IMR-90 (cell line): ENCODE measurements around the gene BHLHE23.

ENCODE experiments used
- BHLHE40 ChIP-seq: fragments of 150-350 bp; IDR thresholded peaks from 2 replicates; pipeline ENCODE4 v1.6.1; 2016; ENCODE audit warnings: mild to moderate bottlenecking, low read depth, low read length
- CEBPB ChIP-seq: IDR thresholded peaks from 2 replicates; pipeline ENCODE4 v1.6.1; 2012; ENCODE audit warnings: low read depth, low read length, improper control_type of control experiment
- CHD1 ChIP-seq: IDR thresholded peaks from 2 replicates; pipeline ENCODE4 v1.6.1; 2012; ENCODE audit warnings: low read depth, low read length, improper control_type of control experiment
- MAFK ChIP-seq: IDR thresholded peaks from 2 replicates; pipeline ENCODE4 v1.6.1; 2012; ENCODE audit warnings: low read depth, low read length, improper control_type of control experiment
- MAZ ChIP-seq: IDR thresholded peaks from 2 replicates; pipeline ENCODE4 v1.6.1; 2012; ENCODE audit warnings: low read depth, mild to moderate bottlenecking, low read length, improper control_type of control experiment, moderate library complexity, borderline replicate concordance
- MXI1 ChIP-seq: IDR thresholded peaks from 2 replicates; pipeline ENCODE4 v1.6.1; 2012; ENCODE audit warnings: low read depth, mild to moderate bottlenecking, low read length, moderate library complexity, borderline replicate concordance
- POLR2A ChIP-seq: IDR thresholded peaks from 2 replicates; pipeline ENCODE4 v1.6.1; 2012; ENCODE audit warnings: mild to moderate bottlenecking, low read depth, low read length
- RAD21 ChIP-seq: IDR thresholded peaks from 2 replicates; pipeline ENCODE4 v1.6.1; 2012; ENCODE audit warnings: low read length, improper control_type of control experiment
- RCOR1 ChIP-seq: IDR thresholded peaks from 2 replicates; pipeline ENCODE4 v1.6.1; 2012; ENCODE audit warnings: mild to moderate bottlenecking, low read length, improper control_type of control experiment; ENCODE audit not compliant: insufficient replicate concordance
- RFX5 ChIP-seq: IDR thresholded peaks from 2 replicates; pipeline ENCODE4 v1.8.0; 2012; ENCODE audit warnings: low read depth, mild to moderate bottlenecking, low read length, moderate library complexity
- SMC3 ChIP-seq: fragments of 150-350 bp; IDR thresholded peaks from 2 replicates; pipeline ENCODE4 v1.6.1; 2016; ENCODE audit warnings: low read depth, mild to moderate bottlenecking, antibody characterized with exemption, low read length, moderate library complexity
- TF ChIP-seq, protein P1 (sequence below): conservative IDR thresholded peaks from 2 replicates; pipeline ENCODE4 v1.5.1; 2012; ENCODE audit warnings: mild to moderate bottlenecking, low read depth, low read length, improper control_type of control experiment
- TF ChIP-seq, protein P2 (sequence below): fragments of 150-350 bp; IDR thresholded peaks from 2 replicates; pipeline ENCODE4 v1.6.1; 2017; ENCODE audit warnings: mild to moderate bottlenecking, antibody characterized with exemption, low read length, low read depth
- TF ChIP-seq, protein P3 (sequence below): fragments of 150-350 bp; IDR thresholded peaks from 2 replicates; pipeline ENCODE4 v1.6.1; 2016; ENCODE audit warnings: low read depth, mild to moderate bottlenecking, low read length, moderate library complexity, borderline replicate concordance

GRCh38 chr20:62991863-62992262 is 14.9 kb downstream of the BHLHE23 start:
- TF ChIP-seq POLR2A (no peak), CEBPB (no peak), MAZ (no peak), SMC3 (no peak), MAFK (no peak), CHD1 (no peak), BHLHE40 (no peak), MXI1 (no peak), RAD21 (no peak), RCOR1 (no peak), RFX5 (no peak)
- TF ChIP-seq, protein P1, sequence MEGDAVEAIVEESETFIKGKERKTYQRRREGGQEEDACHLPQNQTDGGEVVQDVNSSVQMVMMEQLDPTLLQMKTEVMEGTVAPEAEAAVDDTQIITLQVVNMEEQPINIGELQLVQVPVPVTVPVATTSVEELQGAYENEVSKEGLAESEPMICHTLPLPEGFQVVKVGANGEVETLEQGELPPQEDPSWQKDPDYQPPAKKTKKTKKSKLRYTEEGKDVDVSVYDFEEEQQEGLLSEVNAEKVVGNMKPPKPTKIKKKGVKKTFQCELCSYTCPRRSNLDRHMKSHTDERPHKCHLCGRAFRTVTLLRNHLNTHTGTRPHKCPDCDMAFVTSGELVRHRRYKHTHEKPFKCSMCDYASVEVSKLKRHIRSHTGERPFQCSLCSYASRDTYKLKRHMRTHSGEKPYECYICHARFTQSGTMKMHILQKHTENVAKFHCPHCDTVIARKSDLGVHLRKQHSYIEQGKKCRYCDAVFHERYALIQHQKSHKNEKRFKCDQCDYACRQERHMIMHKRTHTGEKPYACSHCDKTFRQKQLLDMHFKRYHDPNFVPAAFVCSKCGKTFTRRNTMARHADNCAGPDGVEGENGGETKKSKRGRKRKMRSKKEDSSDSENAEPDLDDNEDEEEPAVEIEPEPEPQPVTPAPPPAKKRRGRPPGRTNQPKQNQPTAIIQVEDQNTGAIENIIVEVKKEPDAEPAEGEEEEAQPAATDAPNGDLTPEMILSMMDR: no peak
- TF ChIP-seq, protein P2, sequence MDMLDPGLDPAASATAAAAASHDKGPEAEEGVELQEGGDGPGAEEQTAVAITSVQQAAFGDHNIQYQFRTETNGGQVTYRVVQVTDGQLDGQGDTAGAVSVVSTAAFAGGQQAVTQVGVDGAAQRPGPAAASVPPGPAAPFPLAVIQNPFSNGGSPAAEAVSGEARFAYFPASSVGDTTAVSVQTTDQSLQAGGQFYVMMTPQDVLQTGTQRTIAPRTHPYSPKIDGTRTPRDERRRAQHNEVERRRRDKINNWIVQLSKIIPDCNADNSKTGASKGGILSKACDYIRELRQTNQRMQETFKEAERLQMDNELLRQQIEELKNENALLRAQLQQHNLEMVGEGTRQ: no peak
- TF ChIP-seq, protein P3, sequence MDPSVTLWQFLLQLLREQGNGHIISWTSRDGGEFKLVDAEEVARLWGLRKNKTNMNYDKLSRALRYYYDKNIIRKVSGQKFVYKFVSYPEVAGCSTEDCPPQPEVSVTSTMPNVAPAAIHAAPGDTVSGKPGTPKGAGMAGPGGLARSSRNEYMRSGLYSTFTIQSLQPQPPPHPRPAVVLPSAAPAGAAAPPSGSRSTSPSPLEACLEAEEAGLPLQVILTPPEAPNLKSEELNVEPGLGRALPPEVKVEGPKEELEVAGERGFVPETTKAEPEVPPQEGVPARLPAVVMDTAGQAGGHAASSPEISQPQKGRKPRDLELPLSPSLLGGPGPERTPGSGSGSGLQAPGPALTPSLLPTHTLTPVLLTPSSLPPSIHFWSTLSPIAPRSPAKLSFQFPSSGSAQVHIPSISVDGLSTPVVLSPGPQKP: no peak
